GM19025 (cell line): Measurements from ENCODE around the gene GNG8.

Source experiments
- ATAC-seq: cut with Tn5 transposase; IDR thresholded peaks from one replicate; pipeline ENCODE4 v1.9.1; 2021; ENCODE audit warnings: mild to moderate bottlenecking, low read depth, moderate library complexity; ENCODE audit not compliant: unreplicated experiment

Gene GNG8

GRCh38 chr19:46605356-46605821 lies 30.6 kb downstream of the GNG8 start:
- no peak for ATAC-seq

GRCh38 chr19:46604781-46605355 lies 31.1 kb downstream of the GNG8 start:
- ATAC-seq, result no peak

- no peak for ATAC-seq
Observed at GRCh38 chr19:46603752-46604231, 32.2 kb downstream of the GNG8 start.

GRCh38 chr19:46603195-46603637 lies 32.8 kb downstream of the GNG8 start:
- peak; percentile 25 for ATAC-seq

GRCh38 chr19:46602392-46603194 lies 33.4 kb downstream of the GNG8 start:
- no peak for ATAC-seq

GRCh38 chr19:46601318-46602224 lies 34.4 kb downstream of the GNG8 start, which contains the start of gene CALM3:
TSS of gene CALM3 (plus strand) at chr19:46601330. CDS start at chr19:46601435, 105 bp downstream.
- ATAC-seq, result no peak

- peak; percentile 73 for ATAC-seq
Observed at GRCh38 chr19:46600384-46601317, 35.4 kb downstream of the GNG8 start.

- ATAC-seq, result no peak
Observed at GRCh38 chr19:46599716-46600373, 36.2 kb downstream of the GNG8 start.

GRCh38 chr19:46598372-46598917 lies 37.6 kb downstream of the GNG8 start:
- no peak for ATAC-seq

- no peak for ATAC-seq
Observed at GRCh38 chr19:46596008-46596407, 40.0 kb downstream of the GNG8 start.

GRCh38 chr19:46591870-46592269 lies 44.1 kb downstream of the GNG8 start:
- ATAC-seq, result no peak

GRCh38 chr19:46591254-46591653 lies 44.7 kb downstream of the GNG8 start:
- ATAC-seq, result no peak

GRCh38 chr19:46587861-46588260 lies 48.1 kb downstream of the GNG8 start:
- no peak for ATAC-seq

- no peak for ATAC-seq
Observed at GRCh38 chr19:46586294-46586693, 49.7 kb downstream of the GNG8 start.

GRCh38 chr19:46585539-46585938 lies 50.5 kb downstream of the GNG8 start:
- no peak for ATAC-seq
